K562 (cell line): ENCODE data around the gene MACF1. TPM values are rescaled to one million over a fixed set of nuclear protein-coding genes. Genes with fewer than 3 reads are reported as not detected.

Experiments used
- CBFA2T3 ChIP-seq: fragments of 450-650 bp; IDR thresholded peaks from 2 replicates; pipeline ENCODE4 v1.6.1; 2017
- CHD2 ChIP-seq: IDR thresholded peaks from 2 replicates; pipeline ENCODE4 v1.6.1; 2011; ENCODE audit warnings: low read depth, low read length
- HIVEP1 ChIP-seq: fragments of 250-450 bp; sonication (Bioruptor Pico); IDR thresholded peaks from 2 replicates; pipeline ENCODE4 v1.4.0; 2020; ENCODE audit warnings: mild to moderate bottlenecking
- KLF16 ChIP-seq: IDR thresholded peaks from 2 replicates; pipeline ENCODE4 v1.6.1; 2016; ENCODE audit warnings: antibody characterized with exemption
- LCOR ChIP-seq: sonication (generic); formaldehyde crosslinking; IDR thresholded peaks from 2 replicates; pipeline ENCODE4 v1.8.0; 2022; ENCODE audit warnings: mild to moderate bottlenecking, missing genetic modification reagents
- NCOR1 ChIP-seq: fragments of 450-650 bp; IDR thresholded peaks from 2 replicates; pipeline ENCODE4 v1.6.1; 2016; ENCODE audit warnings: mild to moderate bottlenecking, moderate library complexity
- POLR3G ChIP-seq: IDR thresholded peaks from 2 replicates; pipeline ENCODE4 v1.6.1; 2011; ENCODE audit not compliant: insufficient read length, insufficient replicate concordance; ENCODE audit errors: extremely low read depth
- RAD21 ChIP-seq, 2 experiments: fragments of 250-450 bp in 1 of 2; fragments of 450-650 bp in 1 of 2; sonication (Bioruptor Pico) in 1 of 2; formaldehyde crosslinking in 1 of 2; IDR thresholded peaks in 1 of 2; conservative IDR thresholded peaks in 1 of 2; 2 replicates each; pipeline versions ENCODE4 v1.4.0 to v1.8.0; 2020 to 2022; ENCODE audit warnings: mild to moderate bottlenecking in 2 of 2, moderate library complexity in 1 of 2
- SMAD1 ChIP-seq: fragments of 150-350 bp; IDR thresholded peaks from 2 replicates; pipeline ENCODE4 v1.6.1; 2014; ENCODE audit warnings: low read length, low read depth; ENCODE audit not compliant: partially characterized antibody
- SRSF9 ChIP-seq: fragments of 200-400 bp; formaldehyde crosslinking; IDR thresholded peaks from 2 replicates; pipeline ENCODE4 v1.6.1; 2017; ENCODE audit warnings: low read depth, low read length, borderline replicate concordance
- ZBED1 ChIP-seq: IDR thresholded peaks from 2 replicates; pipeline ENCODE4 v1.6.1; 2014
- ZBTB17 ChIP-seq: fragments of 450-650 bp; formaldehyde crosslinking; IDR thresholded peaks from 2 replicates; pipeline ENCODE4 v1.4.0; 2020; ENCODE audit warnings: mild to moderate bottlenecking
- ZNF224 ChIP-seq: sonication (generic); formaldehyde crosslinking; IDR thresholded peaks from 2 replicates; pipeline ENCODE4 v1.8.0; 2022; ENCODE audit warnings: mild to moderate bottlenecking, missing genetic modification reagents
- polyA plus RNA-seq, 8 experiments: library from polyadenylated mRNA; depleted of rRNA in 4 of 8; stranded (reverse) in 5 of 8; unstranded in 3 of 8; fragments of >200 nt; fragmentation: Nextera tagmentation in 2 of 8; fragmentation: Illumina TruSeq in 1 of 8; extraction: Ambion mirVana in 2 of 8; extraction: Trizol in 1 of 8; gene quantifications; 2 replicates each; pipeline versions ENCODE4 v1.2.1 to v1.2.3, GENCODE V29; 2011 to 2014; ENCODE audit warnings: inconsistent platforms in 1 of 8, missing spikeins in 1 of 8
- total RNA-seq, 7 experiments: library from RNA; depleted of rRNA in 6 of 7; stranded (reverse); fragments of >200 nt in 6 of 7; fragmentation: Illumina TruSeq in 2 of 7; extraction: Trizol in 2 of 7; gene quantifications; 2 replicates each; pipeline versions ENCODE4 v1.2.1 to v1.2.3, GENCODE V29; 2011 to 2021; ENCODE audit warnings: low replicate concordance in 1 of 7
- TF ChIP-seq, protein P1 (sequence below): sonication (generic); formaldehyde crosslinking; IDR thresholded peaks from 2 replicates; pipeline ENCODE4 v1.8.0; 2022; ENCODE audit warnings: mild to moderate bottlenecking, missing genetic modification reagents, borderline replicate concordance
- TF ChIP-seq, protein P2 (sequence below): fragments of 200-800 bp; sonication (Bioruptor generic); IDR thresholded peaks from 2 replicates; pipeline ENCODE4 v1.6.1; 2017; ENCODE audit warnings: missing genetic modification characterization, missing compliant biosample characterization
- TF ChIP-seq, protein P3 (sequence below), 2 experiments: fragments of 450-650 bp; IDR thresholded peaks; 2 replicates each; pipeline ENCODE4 v1.6.1; 2016
- TF ChIP-seq, protein P4 (sequence below): sonication (generic); formaldehyde crosslinking; IDR thresholded peaks from 2 replicates; pipeline ENCODE4 v1.8.0; 2022; ENCODE audit warnings: missing genetic modification reagents, mild to moderate bottlenecking, moderate library complexity, borderline replicate concordance

Gene MACF1
- total and polyA plus RNA-seq, 9 of the 15 experiments (the other 6 are each of a cell fraction or from before 2014, with no cell fraction given) = 13.2 to 232 (median 112) TPM

DNA sequence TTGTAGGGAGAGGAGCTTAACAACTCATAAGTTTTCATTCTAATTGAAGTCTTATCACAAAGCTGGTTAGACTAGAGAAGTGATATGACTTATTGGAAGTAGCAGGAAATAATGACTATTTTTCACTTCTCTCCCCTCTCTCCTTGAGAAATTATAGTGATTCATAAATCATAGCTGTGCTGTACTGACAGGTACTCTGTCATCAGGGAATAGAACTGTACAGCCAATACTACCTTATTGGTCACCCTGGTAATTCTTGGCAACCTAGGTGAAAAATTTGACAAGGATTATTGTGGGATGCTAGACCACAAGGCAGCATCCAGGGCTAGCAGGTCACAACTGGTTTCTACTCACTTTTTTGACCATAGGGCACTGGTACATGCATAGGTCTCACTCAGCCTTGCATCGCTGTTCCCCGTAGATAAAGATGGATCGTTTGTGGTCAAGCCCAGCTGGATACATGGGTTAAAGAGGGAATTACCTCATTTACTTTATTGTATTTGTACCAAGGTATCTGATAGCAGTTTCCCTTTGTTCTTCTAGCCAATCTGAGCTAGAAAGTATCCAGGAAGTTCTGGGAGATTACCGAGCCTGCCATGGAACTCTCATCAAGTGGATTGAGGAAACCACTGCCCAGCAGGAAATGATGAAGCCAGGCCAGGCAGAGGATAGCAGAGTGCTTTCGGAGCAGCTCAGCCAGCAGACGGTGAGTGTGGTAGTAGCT lies 113.6 kb downstream of the MACF1 start (continued):
- TF ChIP-seq, protein P1, sequence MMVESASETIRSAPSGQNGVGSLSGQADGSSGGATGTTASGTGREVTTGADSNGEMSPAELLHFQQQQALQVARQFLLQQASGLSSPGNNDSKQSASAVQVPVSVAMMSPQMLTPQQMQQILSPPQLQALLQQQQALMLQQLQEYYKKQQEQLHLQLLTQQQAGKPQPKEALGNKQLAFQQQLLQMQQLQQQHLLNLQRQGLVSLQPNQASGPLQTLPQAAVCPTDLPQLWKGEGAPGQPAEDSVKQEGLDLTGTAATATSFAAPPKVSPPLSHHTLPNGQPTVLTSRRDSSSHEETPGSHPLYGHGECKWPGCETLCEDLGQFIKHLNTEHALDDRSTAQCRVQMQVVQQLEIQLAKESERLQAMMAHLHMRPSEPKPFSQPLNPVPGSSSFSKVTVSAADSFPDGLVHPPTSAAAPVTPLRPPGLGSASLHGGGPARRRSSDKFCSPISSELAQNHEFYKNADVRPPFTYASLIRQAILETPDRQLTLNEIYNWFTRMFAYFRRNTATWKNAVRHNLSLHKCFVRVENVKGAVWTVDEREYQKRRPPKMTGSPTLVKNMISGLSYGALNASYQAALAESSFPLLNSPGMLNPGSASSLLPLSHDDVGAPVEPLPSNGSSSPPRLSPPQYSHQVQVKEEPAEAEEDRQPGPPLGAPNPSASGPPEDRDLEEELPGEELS (CRISPR knock-in tag) = no peak
- TF ChIP-seq, protein P2, sequence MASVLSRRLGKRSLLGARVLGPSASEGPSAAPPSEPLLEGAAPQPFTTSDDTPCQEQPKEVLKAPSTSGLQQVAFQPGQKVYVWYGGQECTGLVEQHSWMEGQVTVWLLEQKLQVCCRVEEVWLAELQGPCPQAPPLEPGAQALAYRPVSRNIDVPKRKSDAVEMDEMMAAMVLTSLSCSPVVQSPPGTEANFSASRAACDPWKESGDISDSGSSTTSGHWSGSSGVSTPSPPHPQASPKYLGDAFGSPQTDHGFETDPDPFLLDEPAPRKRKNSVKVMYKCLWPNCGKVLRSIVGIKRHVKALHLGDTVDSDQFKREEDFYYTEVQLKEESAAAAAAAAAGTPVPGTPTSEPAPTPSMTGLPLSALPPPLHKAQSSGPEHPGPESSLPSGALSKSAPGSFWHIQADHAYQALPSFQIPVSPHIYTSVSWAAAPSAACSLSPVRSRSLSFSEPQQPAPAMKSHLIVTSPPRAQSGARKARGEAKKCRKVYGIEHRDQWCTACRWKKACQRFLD = no peak
- TF ChIP-seq, protein P3, sequence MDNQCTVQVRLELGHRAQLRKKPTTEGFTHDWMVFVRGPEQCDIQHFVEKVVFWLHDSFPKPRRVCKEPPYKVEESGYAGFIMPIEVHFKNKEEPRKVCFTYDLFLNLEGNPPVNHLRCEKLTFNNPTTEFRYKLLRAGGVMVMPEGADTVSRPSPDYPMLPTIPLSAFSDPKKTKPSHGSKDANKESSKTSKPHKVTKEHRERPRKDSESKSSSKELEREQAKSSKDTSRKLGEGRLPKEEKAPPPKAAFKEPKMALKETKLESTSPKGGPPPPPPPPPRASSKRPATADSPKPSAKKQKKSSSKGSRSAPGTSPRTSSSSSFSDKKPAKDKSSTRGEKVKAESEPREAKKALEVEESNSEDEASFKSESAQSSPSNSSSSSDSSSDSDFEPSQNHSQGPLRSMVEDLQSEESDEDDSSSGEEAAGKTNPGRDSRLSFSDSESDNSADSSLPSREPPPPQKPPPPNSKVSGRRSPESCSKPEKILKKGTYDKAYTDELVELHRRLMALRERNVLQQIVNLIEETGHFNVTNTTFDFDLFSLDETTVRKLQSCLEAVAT (IDR thresholded peaks at IDR 0.05) = no peak
- TF ChIP-seq RAD21 (CRISPR knock-in tag; conservative IDR thresholded peaks at IDR 0.05 in 1 of 2, IDR thresholded peaks at IDR 0.05 in 1 of 2) (no peak), HIVEP1 (CRISPR knock-in tag) (no peak), POLR3G (no peak), ZNF224 (CRISPR knock-in tag) (no peak), KLF16 (peak; percentile 7; the same call in 1 of the 2 replicates), SRSF9 (no peak), LCOR (peak; percentile 52; the same call in 1 of the 2 replicates), ZBTB17 (CRISPR knock-in tag) (peak; percentile 98), ZBED1 (no peak), CHD2 (no peak), NCOR1 (no peak), CBFA2T3 (peak; percentile 43; the same call in 1 of the 2 replicates), SMAD1 (no peak)
- TF ChIP-seq, protein P4, sequence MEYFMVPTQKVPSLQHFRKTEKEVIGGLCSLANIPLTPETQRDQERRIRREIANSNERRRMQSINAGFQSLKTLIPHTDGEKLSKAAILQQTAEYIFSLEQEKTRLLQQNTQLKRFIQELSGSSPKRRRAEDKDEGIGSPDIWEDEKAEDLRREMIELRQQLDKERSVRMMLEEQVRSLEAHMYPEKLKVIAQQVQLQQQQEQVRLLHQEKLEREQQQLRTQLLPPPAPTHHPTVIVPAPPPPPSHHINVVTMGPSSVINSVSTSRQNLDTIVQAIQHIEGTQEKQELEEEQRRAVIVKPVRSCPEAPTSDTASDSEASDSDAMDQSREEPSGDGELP = peak; percentile 63; the same call in 1 of the 2 replicates
